ENCODE data around the gene TBC1D2B. TPM values are rescaled to one million over a fixed set of nuclear protein-coding genes. Genes with fewer than 3 reads are reported as not detected.

Gene TBC1D2B
- total RNA-seq = 103 TPM

DNA sequence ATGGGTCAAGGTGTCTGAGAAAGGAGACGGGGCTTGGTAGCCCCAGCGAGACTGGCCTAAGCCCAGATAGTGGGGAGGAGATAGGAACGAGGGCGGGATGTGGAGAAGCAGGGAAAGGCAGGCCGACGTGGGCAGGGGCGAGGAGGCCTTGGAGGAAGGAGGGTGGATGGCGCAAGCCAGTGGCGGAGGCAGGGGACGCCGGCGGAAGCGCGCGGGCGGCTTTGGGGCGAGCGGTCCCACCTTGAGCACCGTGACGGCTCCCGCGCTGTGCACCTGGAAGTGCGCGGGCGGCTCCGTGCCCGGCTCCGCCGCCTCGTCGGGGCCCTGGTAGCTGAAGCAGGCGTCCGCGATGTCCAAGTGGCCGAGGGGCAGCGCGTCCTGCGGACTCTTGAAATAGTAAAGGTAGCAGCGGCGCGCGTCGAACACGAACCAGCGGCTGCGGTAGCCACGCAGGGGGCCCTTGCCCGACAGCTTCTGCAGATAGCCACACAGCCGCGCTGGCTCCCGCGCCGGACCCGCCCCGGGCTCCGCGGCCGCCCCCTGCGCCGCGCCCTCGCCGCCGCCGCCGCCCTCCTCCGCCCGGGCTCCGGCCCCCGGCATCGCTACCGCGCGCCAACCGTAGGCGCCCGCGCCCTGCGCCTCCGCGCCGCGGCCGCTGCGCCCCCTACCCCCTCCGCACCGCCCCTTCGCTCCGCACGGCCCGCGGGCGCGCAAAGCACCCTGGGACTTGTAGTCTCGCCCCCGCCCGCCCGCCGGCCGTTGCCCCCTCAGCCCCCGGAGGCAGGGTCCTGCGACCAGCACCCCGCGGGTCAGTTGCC lies at the start of gene TBC1D2B:
Gene TBC1D2B, minus strand, starts transcription at position 659 of the 818 bp plus-strand sequence. Its CDS starts 59 bp downstream, at position 600.
- ATAC-seq = peak; percentile 67
- intact Hi-C loops (cut with DNase I) = no loop called here
- DNase-seq (ENCODE audit: low spot score) = peak; percentile 86

DNA sequence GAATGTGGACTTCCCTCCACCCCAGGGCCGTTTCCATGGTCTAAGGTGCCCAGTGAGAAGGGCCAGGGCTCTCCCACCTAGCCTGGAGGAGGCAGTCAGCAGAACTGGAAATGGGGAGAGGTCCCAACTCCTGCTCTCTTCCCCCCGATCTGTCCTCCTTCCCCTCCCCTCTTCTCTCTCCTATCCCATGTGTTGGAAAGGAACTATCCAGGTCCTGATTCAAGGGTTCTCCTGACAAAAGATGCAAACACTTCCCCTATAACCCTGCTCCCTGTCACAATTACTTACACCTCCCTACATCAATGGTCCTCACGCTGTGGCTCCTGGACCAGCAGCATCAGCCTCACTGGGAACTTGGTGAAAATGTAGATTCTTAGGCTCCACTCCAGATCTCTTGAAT lies 47.8 kb upstream of the TBC1D2B start:
- ATAC-seq (no peak), DNase-seq (ENCODE audit: low spot score) (no peak)
- intact Hi-C loops (cut with DNase I) = no loop called here

DNA sequence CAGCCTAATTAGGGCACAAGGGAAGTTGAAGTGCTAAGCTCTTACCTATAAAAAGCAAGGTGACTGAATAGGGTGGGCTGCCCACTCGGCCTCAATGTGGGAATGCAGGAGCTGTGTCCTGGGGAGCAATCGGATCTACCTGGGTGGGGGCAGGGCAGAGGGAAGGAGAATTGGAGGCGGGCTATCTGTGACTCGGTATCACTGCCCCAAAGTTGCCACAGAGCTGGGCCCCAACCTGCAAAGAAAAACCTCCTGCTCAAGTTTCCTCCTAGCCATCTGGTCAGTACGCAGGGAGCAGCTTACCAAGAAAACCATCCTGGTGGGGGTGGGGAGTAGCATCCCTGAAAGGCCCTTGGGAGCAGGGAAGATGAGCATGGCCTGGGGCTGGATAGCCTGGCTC lies 43.0 kb upstream of the TBC1D2B start:
- DNase-seq (ENCODE audit: low spot score) (no peak), ATAC-seq (no peak)
- intact Hi-C loops (cut with DNase I) = no loop called here

GRCh38 chr15:78112551-78112950 lies 35.0 kb upstream of the TBC1D2B start:
- intact Hi-C loops (cut with DNase I) = loop anchor here (10.0 kb wide), 1 partner anchor 122 kb away; the partner anchor contains the start of gene ACSBG1
- ATAC-seq = no peak
- no peak for DNase-seq (ENCODE audit: low spot score)

- no peak for ATAC-seq
- no peak for DNase-seq (ENCODE audit: low spot score)
- intact Hi-C loops (cut with DNase I) = loop anchor here (10.0 kb wide), 1 partner anchor 123 kb away; the partner anchor contains the start of gene ACSBG1
Observed at GRCh38 chr15:78111788-78112187, 34.3 kb upstream of the TBC1D2B start.

- DNase-seq (ENCODE audit: low spot score) (no peak), ATAC-seq (no peak)
- intact Hi-C loops (cut with DNase I) = loop anchor here (10.0 kb wide), 1 partner anchor 124 kb away; the partner anchor contains the start of gene ACSBG1
Observed at GRCh38 chr15:78110916-78111475, 33.5 kb upstream of the TBC1D2B start.

- intact Hi-C loops (cut with DNase I) = loop anchor here (10.0 kb wide), 1 partner anchor 125 kb away; the partner anchor contains the start of gene ACSBG1
- DNase-seq (ENCODE audit: low spot score) = no peak
- no peak for ATAC-seq
Observed at GRCh38 chr15:78110096-78110495, 32.6 kb upstream of the TBC1D2B start.

DNA sequence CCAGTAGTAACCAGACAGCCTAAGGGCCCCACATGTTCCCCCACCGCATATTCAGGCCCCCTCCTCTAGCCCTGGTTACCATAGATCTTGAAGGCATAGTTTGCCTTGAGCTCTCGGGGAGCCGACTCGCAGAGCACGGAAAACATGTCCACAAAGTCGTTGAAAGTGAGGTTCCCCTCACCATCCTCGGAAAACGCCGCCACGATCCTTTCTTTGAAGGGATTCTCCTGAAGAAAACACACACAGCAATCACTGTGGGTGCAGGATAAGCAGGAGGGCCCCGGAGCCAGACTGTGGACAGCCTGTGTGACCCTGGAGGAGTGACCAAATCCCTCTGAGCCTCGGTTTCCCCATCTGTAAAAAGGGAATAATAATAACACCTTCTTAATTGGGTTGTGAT lies 31.6 kb upstream of the TBC1D2B start:
- ATAC-seq (no peak), DNase-seq (ENCODE audit: low spot score) (no peak)
- intact Hi-C loops (cut with DNase I) = loop anchor here (5.0 kb wide), 1 partner anchor 142 kb away; no protein-coding TSS in a partner anchor

DNA sequence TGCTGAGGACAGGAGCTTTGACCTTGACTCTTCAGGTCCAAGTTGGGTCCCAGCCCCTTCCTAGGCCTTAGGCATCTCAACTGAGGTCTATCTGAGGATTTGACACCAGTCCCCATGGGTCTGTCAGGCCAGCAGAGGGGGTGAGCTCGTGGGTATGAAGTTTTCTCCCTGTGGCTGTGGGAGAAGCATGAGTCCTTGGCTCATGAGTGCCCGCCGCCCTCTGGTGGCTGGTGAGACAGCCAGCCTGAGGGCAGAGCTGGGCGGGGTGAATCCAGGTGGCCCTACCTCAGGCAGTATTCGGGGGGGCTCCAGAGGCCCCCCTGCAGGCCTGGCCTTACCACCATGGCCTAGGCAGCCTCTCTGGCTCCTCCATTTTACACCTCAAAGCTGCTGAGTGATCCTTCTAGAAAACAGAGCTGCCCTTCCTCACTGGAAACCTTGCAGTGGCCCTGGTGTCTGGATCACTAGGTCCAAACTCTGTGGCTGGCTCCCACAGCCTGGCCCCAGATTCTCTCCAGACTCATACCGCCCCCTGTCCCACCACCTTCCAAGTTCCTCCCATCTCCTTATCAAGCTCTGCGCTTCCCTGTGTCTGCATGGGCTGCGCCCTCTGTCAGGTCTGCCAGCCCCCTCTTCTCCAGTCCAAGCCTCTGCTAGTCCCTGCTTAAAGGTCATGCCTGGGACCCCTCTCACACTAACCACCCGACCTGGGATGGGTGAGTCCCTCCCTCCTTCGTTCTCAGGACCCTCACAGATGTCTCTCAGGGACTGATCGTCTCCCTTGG lies 31.0 kb upstream of the TBC1D2B start:
- intact Hi-C loops (cut with DNase I) = loop anchor here (5.0 kb wide), 1 partner anchor 141 kb away; no protein-coding TSS in a partner anchor

GRCh38 chr15:78107471-78107870 lies 30.0 kb upstream of the TBC1D2B start:
- DNase-seq (ENCODE audit: low spot score) = peak; percentile 47
- no peak for ATAC-seq
- intact Hi-C loops (cut with DNase I) = loop anchor here (5.0 kb wide), 1 partner anchor 140 kb away; no protein-coding TSS in a partner anchor

More for the DNA sequence above, 31.0 kb upstream of the TBC1D2B start:
- DNase-seq (ENCODE audit: low spot score) = peak; percentile 92
- ATAC-seq = peak; percentile 90

DNA sequence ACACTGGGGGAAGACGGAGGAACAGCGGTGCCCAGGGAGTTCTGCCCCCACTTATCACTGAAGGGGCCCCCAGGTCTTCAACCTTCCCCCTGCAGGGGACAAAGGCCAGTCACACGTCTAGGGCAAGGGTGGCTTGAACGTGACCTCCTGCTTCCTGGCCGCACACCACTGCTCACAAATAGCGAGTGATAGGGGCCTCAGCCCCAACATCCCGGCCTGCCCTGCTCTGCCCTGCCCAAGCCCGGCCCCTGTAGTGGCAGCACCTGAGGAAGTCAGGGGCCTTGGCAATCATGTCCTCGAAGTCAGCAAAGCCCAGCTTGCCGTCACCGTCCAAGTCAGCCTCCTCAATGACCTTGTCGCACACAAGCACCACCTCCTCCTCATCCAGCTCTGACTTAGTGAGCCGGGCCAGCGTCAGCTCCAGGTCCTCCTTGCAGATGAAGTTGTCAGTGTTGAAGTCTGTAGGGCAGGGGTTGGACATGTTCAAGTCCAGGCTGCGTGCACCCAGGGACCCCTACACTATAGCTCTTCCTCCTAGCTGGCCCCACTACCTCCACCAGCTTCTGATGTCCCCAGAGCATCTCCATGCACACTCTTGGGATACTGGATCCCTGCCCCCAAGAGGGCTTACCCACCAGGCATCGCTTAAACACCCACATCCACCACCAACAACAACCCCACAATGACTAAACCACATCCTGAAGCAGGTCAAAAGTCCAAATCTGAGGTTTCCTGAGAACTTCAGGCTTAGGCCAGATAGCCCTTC lies 28.1 kb upstream of the TBC1D2B start:
- intact Hi-C loops (cut with DNase I) = loop anchor here (5.0 kb wide), 1 partner anchor 138 kb away; no protein-coding TSS in a partner anchor
- DNase-seq (ENCODE audit: low spot score) = peak; percentile 51
- ATAC-seq = no peak

DNA sequence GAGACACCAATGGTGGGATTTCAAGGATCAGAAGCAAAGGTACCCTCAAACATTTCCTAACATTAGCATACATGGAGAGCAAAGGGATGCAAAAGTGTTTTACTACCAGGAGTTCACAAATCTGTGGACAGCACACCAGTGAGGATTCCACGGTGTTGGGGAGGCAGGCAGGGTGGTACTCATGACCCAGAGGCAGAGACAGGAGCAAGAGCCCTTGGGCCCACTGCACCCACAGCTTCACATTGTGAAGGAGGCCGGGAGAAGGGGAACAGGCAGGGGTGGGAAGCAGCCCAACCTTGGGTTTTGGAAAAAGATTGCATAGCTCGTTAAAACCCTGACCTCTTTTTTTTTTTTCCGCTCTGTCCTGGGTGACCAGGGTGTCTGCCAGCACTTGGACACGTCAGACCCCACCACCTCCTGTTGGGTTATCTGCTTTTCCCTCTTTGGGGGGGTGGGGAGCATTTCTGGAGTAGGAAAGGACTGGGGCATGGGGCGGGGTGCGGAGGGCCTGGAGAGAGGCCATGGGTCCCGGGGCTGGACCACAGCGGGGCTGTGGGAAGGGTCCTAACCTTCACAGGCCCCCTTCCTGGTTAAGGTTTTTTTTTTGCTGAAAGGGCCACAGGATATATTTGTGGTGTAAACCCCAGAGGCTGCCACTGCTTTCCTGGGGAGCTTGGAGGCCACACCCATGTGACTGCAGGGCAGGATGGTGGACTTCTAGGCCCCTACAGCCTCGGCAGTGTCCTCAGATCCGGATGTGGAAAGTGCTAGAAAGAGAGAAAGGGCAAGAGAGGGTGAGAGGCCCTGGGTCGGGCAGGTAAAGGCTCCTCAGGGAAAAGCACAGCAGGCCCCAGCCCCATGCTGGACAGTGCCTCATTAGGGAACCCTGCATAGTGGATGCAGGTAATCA lies 27.3 kb upstream of the TBC1D2B start:
- intact Hi-C loops (cut with DNase I) = loop anchor here (5.0 kb wide), 1 partner anchor 138 kb away; no protein-coding TSS in a partner anchor
- no peak for DNase-seq (ENCODE audit: low spot score)
- ATAC-seq = no peak

DNA sequence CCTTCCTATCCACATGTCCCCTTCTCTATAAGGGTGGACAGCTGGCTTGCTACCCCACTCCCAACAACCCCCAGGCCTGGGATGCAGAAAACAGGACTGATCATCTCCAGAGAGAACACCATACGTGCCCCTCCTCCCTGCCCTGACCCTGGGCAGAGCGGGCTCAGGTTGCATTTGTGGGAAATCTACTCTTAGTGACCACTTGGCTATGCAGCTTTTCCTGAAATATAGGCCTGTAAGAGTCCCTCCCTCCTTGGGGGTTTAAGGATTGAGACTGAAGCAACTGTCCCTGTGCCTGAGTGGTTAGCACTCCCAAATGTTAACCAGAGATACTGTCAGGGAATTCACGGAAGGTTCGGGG lies 26.6 kb upstream of the TBC1D2B start:
- ATAC-seq (no peak), DNase-seq (ENCODE audit: low spot score) (no peak)
- intact Hi-C loops (cut with DNase I) = no loop called here

DNA sequence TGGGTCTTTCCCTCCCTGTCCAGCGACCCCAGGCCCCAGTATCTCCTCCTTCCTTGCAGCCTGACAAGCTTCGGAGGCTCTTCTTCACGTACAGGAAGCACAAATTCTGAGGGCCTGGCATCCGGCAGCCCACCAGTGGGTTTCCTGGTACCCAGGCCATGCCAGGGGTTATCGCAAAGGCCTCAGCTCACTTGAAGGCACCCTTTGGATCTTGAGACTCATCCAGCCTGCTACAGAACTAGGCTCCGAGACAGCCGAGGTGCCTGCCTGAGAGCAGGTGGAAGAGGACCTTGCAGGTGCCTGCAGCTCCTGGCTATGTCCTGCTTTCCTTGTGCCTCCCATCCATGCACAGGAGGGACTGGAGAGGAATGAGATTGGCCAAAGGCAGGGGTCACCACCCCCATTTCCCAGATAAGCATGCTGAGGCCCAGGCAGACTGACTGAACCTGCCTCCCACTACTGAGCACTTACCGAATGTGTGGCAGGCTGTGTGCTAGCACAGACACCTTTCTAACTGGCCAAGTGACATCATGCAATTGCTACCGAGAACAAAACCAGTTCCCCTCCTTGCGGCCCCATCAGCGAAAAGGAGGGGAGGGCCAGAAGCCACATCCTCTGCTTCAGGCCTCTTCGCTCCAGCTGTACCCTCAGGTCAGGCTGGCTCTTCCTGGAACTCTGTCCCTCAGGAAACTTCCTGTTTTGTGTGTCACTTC lies 26.1 kb upstream of the TBC1D2B start:
- no peak for DNase-seq (ENCODE audit: low spot score)
- intact Hi-C loops (cut with DNase I) = no loop called here
- ATAC-seq = no peak

GRCh38 chr15:78102741-78103140 lies 25.2 kb upstream of the TBC1D2B start:
- intact Hi-C loops (cut with DNase I) = no loop called here
- ATAC-seq = no peak
- DNase-seq (ENCODE audit: low spot score) = peak; percentile 37

- no peak for DNase-seq (ENCODE audit: low spot score)
- ATAC-seq = no peak
- intact Hi-C loops (cut with DNase I) = no loop called here
Observed at GRCh38 chr15:78102211-78102610, 24.7 kb upstream of the TBC1D2B start.

Measured in sciatic nerve (tissue), 2 donors.